ENCODE data around the gene MTOR.

The MTOR gene

GRCh38 chr1:11150326-11150725 lies 112.0 kb downstream of the MTOR start:
- no peak for DNase-seq (ENCODE audit: low spot score)

GRCh38 chr1:11147197-11147770 lies 115.1 kb downstream of the MTOR start:
- no peak for DNase-seq (ENCODE audit: low spot score)

GRCh38 chr1:11145741-11146140 lies 116.6 kb downstream of the MTOR start:
- DNase-seq (ENCODE audit: low spot score) = no peak

- no peak for DNase-seq (ENCODE audit: low spot score)
Observed at GRCh38 chr1:11144570-11145256, 117.6 kb downstream of the MTOR start.

GRCh38 chr1:11143907-11144306 lies 118.4 kb downstream of the MTOR start:
- no peak for DNase-seq (ENCODE audit: low spot score)

- DNase-seq (ENCODE audit: low spot score) = no peak
Observed at GRCh38 chr1:11143401-11143800, 119.0 kb downstream of the MTOR start.

- DNase-seq (ENCODE audit: low spot score) = no peak
Observed at GRCh38 chr1:11142618-11143391, 119.5 kb downstream of the MTOR start.

GRCh38 chr1:11138952-11139351 lies 123.4 kb downstream of the MTOR start:
- no peak for DNase-seq (ENCODE audit: low spot score)

- no peak for DNase-seq (ENCODE audit: low spot score)
Observed at GRCh38 chr1:11138029-11138428, 124.3 kb downstream of the MTOR start.

GRCh38 chr1:11134898-11135266 lies 127.5 kb downstream of the MTOR start:
- no peak for DNase-seq (ENCODE audit: low spot score)

- no peak for DNase-seq (ENCODE audit: low spot score)
Observed at GRCh38 chr1:11134251-11134897, 128.0 kb downstream of the MTOR start.

GRCh38 chr1:11132563-11133293 lies 129.6 kb downstream of the MTOR start:
- DNase-seq (ENCODE audit: low spot score) = no peak

- no peak for DNase-seq (ENCODE audit: low spot score)
Observed at GRCh38 chr1:11131816-11132215, 130.5 kb downstream of the MTOR start.

- DNase-seq (ENCODE audit: low spot score) = no peak
Observed at GRCh38 chr1:11130406-11130805, 131.9 kb downstream of the MTOR start.

GRCh38 chr1:11129649-11130390 lies 132.5 kb downstream of the MTOR start:
- DNase-seq (ENCODE audit: low spot score) = no peak

- DNase-seq (ENCODE audit: low spot score) = no peak
Observed at GRCh38 chr1:11126569-11126968, 135.8 kb downstream of the MTOR start.

GRCh38 chr1:11125931-11126330 lies 136.4 kb downstream of the MTOR start:
- no peak for DNase-seq (ENCODE audit: low spot score)

- DNase-seq (ENCODE audit: low spot score) = no peak
Observed at GRCh38 chr1:11124965-11125364, 137.4 kb downstream of the MTOR start.

- DNase-seq (ENCODE audit: low spot score) = no peak
Observed at GRCh38 chr1:11116318-11116717, 146.0 kb downstream of the MTOR start.

- no peak for DNase-seq (ENCODE audit: low spot score)
Observed at GRCh38 chr1:11114966-11115365, 147.4 kb downstream of the MTOR start.

GRCh38 chr1:11109047-11109760 lies 153.1 kb downstream of the MTOR start:
- DNase-seq (ENCODE audit: low spot score) = no peak

All from hematopoietic multipotent progenitor cell treated with erythropoietin and hydrocortisone succinate and interleukin-3 and kit ligand, for 15 days (in vitro differentiated cells).